HG03095 (cell line): ENCODE data around the gene RPH3AL.

Experiments
- ATAC-seq: cut with Tn5 transposase; IDR thresholded peaks from one replicate; pipeline ENCODE4 v1.9.1; 2021; ENCODE audit warnings: moderate library complexity; ENCODE audit not compliant: unreplicated experiment

RPH3AL gene

DNA sequence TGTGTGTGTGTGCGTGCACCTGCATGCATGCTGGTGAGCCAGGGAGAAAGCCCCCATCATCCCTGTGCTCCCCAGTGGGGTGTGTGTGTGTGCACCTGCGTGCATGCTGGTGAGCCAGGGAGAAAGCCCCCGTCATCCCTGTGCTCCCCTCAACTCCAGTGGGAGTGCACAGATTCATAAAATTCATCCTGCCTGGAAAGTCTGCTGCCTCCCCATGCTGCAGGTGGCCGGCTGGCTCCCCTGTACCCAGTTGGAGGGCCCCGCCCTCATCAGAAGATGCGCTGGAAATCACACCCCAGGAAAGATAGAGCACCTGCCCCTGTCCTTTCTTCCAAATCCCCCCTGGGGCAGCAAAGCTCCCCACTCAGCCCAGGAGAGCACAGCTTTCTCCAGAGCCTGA, 86.4 kb downstream of the RPH3AL start:
- no peak for ATAC-seq

- ATAC-seq, result no peak
These were observed 86.9 kb downstream of the RPH3AL start for GRCh38 chr17:265718-266117.

DNA sequence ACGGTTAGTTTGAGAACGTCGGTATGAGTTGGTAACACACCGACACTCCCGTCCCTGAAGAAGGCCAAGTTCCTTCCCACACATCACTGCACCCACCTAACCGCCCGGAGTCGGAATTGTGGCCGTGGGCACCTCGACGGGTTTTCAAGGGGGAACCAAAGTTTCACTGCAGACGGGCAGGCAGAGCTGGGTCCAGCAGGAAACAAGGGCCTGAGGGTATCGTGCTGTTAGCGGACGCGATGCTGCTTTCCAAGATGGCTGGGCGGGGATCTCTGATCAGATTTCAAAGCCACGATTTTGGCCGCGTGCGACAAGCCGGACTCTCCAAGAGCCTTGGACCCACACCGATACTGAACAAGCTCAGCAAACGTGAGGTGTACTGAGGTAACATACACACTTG, 88.8 kb downstream of the RPH3AL start:
- ATAC-seq, result no peak

- no peak for ATAC-seq
These were observed 89.3 kb downstream of the RPH3AL start for GRCh38 chr17:263271-263670.

DNA sequence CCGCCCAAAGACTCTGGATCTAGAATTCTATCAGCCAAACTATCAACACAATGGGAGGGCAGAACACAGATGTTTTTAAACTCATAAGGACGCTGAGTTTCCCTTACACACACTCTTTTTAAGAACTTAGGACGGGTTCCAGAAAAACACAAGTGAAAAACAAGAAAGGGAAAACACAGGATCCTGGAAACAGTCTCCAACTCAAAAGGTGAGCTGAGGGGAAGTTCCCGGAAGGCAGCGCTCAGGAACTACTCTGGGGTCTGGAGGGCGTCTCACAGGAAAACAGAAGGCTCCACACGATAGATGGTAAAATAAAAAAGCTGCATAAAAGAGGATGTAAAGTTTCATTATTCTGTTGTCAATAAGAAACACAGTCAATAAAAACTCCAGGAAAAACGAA, 91.0 kb downstream of the RPH3AL start:
- ATAC-seq, result no peak

GRCh38 chr17:260944-261343, 91.7 kb downstream of the RPH3AL start:
- ATAC-seq, result no peak

- ATAC-seq, result no peak
These were observed 92.4 kb downstream of the RPH3AL start for GRCh38 chr17:260031-260791.

DNA sequence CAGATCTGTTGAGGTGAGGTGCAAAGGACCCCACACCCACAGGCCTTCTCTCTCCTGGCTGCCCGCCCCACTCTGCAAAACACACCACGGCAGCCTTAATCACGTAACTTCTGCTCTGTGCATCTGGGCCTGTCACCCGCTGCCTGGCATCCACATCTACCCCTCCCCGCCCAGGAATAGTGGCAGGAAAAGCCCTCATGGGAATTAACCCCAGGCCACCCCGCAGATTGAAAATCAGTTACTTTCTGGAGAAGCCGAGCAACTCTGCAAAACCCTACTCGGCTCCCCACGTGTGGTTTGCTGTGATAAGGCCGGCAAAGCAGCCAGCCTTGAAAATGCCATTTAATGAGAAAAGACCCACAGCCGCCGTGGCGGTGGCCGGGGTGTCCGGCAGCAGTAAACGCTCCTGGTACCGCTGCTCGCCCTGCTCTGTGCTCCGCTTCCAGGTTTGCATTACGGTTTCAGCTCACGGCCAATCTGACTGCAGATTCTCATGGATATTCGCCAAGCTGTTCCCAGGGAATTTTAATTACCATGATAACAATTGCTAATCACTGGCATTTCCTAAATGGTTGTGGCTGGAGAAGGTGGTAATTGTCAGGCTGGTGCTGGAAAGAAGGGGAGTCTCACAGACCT, 93.1 kb downstream of the RPH3AL start:
- ATAC-seq, result no peak

- ATAC-seq, result no peak
These were observed 93.7 kb downstream of the RPH3AL start for GRCh38 chr17:258906-259305.

- no peak for ATAC-seq
These were observed 94.4 kb downstream of the RPH3AL start for GRCh38 chr17:258045-258734.

GRCh38 chr17:253091-253846, 99.3 kb downstream of the RPH3AL start:
- ATAC-seq, result no peak

DNA sequence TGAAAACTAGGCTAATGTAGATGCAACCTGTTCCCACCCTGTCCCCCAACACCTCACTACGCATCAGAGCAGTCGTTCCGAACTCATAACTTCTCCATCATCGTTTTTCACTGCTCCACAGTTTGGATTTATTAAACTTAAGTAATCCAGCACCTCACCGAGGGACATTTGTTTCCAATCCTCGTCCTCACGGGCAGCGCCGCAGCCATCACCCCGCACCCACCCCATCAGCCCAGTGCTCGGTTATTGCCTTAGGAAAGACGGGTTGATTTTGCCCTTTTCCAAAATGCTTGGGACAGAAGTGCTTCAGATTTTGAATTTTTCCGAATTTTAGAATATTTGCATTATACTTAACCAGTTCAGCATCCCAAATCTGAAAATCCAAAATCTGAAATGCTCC, 100.2 kb downstream of the RPH3AL start:
- ATAC-seq, result no peak

DNA sequence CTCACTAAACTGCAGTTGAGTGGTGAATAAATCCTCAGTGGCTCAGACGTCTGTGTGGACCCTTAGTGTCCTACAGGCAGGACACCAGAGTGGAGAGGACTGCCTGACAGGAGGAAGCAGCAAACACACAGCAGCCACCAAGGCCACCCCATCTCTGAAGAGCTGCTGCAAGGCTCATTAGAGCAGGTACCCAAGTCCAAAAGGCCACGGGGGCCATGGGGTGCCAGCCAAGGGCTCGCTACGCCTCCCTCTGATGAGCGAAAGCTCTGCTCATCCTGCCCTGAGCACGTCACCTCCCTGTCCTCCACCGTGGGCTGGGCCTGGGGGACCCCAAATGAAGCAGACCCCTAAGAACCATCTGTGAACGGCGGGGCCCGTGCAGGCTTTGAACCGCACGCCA, 101.1 kb downstream of the RPH3AL start:
- ATAC-seq, result no peak

GRCh38 chr17:250487-251300, 101.9 kb downstream of the RPH3AL start:
- no peak for ATAC-seq

GRCh38 chr17:249236-249993, 103.2 kb downstream of the RPH3AL start:
- no peak for ATAC-seq

GRCh38 chr17:248337-249235, 104.0 kb downstream of the RPH3AL start:
- ATAC-seq, result no peak

DNA sequence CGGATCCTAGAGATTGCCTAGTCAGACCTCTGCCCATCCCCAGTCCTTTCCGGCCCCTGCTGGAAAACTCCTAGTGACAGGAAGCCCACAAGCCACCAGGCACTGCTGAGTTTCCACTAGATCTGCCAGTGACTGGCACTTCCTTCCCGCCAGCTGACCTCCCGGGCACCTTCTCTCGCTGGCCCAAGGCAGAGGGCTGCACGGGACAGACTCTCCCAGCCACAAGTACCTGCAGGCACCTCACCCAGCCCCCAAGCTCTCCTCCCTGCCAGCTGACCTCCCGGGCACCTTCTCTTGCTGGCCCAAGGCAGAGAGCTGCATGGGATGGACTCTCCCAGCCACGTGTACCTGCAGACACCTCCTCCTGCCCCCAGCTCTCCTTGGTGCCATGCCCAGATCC, 104.8 kb downstream of the RPH3AL start:
- ATAC-seq, result no peak

GRCh38 chr17:246851-247421, 105.7 kb downstream of the RPH3AL start:
- no peak for ATAC-seq
